ENCODE data around the gene CPA2. TPM values are rescaled to one million over a fixed set of nuclear protein-coding genes. Genes with fewer than 3 reads are reported as not detected.

The CPA2 gene
- total RNA-seq, 4 donors from 2014 or later = not detected

GRCh38 chr7:130292682-130293257 lies 26.1 kb downstream of the CPA2 start, which contains the start of gene CPA4:
Gene CPA4, plus strand, starts transcription at chr7:130293161. Its CDS starts 20 bp downstream, at chr7:130293181.
- TF ChIP-seq, protein P1, sequence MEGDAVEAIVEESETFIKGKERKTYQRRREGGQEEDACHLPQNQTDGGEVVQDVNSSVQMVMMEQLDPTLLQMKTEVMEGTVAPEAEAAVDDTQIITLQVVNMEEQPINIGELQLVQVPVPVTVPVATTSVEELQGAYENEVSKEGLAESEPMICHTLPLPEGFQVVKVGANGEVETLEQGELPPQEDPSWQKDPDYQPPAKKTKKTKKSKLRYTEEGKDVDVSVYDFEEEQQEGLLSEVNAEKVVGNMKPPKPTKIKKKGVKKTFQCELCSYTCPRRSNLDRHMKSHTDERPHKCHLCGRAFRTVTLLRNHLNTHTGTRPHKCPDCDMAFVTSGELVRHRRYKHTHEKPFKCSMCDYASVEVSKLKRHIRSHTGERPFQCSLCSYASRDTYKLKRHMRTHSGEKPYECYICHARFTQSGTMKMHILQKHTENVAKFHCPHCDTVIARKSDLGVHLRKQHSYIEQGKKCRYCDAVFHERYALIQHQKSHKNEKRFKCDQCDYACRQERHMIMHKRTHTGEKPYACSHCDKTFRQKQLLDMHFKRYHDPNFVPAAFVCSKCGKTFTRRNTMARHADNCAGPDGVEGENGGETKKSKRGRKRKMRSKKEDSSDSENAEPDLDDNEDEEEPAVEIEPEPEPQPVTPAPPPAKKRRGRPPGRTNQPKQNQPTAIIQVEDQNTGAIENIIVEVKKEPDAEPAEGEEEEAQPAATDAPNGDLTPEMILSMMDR (IDR thresholded peaks at IDR 0.05; ENCODE audit: low read depth) = no peak

DNA sequence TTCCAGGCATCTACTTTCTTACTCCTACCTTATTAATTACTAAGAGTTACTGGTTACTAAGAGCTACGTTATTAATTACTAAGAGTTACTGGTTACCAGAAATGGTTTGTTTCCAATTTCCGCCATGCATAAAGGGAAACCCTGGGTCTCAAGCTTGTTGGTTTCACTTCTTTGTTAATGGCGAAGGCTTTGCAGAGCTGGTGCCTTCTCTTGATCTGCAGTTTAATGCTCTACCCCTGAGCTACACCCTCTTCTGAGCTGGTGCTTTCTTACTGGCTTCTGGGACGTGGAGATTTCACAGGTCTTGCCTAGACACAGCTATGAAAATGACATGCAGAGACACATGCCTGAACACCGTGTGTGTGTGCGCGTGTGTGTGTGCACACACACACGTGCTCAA lies 26.9 kb downstream of the CPA2 start:
- TF ChIP-seq, protein P1 (IDR thresholded peaks at IDR 0.05; ENCODE audit: low read depth) = no peak

GRCh38 chr7:130294314-130294713 lies 27.7 kb downstream of the CPA2 start:
- TF ChIP-seq, protein P1 (IDR thresholded peaks at IDR 0.05; ENCODE audit: low read depth) = no peak

DNA sequence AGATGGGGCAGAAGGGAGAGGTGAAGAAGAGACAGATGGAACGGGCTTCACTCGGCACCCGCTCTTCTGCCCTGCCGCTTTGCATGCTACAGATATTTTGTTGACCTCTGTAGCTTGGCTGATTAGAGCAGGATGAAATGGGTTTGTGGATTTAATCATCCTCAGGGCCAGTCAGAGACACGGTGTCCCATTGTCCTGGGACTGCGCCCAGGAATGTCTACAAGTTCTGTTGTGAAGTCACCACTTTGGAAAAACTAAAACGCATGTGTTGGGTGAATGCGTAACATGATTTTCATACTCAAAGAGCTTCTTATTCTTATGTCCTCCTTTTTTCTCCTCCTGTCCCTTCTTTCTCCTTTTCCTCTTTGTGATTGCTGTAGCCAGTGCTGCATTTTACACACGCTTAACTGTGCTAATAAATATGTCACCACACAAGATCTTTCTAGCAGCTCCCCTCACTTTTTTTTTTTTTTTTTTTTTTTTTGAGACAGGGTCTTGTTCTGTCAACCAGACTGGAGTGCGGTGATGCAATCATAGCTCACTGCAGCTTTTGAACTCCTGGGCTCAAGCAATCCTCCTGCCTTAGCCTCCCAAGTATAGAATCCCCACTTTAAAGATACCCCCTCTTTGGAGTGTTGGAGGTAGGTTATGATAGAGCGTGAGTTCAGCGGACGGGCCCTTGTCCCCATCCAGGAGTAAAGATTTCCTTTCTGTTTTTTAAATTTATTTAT lies 29.7 kb downstream of the CPA2 start:
- TF ChIP-seq, protein P1 (IDR thresholded peaks at IDR 0.05; ENCODE audit: low read depth) = no peak

DNA sequence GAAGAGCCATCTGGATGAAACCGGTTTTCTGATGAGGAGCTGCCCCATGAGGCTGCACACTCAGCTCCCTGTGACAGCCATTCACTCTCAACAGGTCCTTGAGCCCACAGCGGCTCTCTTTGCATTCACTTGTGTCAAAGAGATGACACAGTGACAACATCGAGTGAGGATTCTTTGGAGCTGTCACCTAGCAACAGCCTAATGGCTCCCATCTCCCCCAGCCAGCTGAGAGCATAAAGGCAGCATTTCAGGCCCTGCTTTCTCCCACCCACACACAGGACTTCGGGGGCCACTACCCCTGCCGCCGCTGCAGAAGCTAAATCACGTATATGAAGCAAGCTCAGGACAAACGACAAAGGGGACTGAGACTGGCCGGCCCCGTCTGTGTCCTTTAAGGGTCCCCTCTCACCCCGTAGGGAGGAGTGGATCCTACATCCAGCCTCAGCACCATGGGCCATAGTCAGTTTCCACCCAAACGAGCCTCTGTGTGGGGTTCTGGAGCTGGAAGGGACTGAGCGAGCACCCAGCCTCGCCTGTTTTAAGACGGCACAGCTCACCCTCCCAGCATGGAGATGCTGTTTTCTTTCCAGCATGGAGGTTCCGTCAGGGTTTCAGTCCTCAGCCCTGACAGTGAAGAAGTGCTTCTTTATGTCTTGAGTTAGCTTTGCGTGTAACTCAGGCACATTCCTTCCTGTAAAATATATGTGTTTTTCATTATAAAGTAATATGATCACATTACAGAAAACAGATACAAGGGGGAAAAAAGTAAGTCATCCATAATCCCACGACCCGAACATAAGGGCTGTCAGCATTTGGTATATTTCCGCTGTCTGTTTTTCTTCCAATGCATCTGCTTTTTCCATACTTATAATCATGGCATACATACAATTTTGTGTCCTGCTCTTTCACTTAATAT lies 31.2 kb downstream of the CPA2 start:
- TF ChIP-seq, protein P1 (IDR thresholded peaks at IDR 0.05; ENCODE audit: low read depth) = no peak

DNA sequence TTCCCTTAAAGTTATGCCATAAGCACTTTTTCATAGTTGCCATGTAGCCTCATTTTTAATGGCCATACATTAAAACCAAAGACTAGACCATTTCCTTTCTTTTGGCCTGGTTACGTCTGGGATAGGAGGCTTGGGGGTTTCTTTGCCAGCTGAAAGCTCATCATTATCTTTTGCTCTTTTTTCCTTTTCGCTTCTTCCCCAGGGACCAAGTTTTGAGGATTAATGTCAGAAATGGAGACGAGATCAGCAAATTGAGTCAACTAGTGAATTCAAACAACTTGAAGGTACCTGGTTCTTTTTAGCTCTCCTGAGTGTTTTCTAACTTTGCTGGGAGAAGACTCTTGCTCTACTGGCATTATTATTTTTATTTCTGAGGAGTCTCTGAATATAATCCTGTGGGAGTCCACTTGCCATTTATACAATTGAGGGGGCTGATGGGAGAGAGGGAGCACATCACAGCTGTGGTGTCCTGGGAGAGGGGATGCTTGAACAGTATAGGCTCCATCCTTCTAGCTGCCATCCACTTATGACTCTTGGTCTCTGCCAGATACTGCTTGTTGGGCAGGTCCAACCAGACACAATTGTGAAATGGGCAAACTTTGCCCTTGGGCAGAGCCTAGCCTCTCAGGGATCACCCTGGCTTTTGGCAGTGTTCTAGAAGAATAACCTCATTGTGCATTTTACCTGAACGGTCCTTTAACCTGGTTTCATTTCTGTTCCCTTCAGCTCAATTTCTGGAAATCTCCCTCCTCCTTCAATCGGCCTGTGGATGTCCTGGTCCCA lies 32.1 kb downstream of the CPA2 start:
- TF ChIP-seq, protein P1 (IDR thresholded peaks at IDR 0.05; ENCODE audit: low read depth) = no peak
